HL-60 (cell line): ENCODE results near the gene CSNK1A1L.

ENCODE experiments used
- POLR2AphosphoS5 ChIP-seq: IDR thresholded peaks from 2 replicates; pipeline ENCODE4 v1.6.1; 2012; ENCODE audit warnings: low read depth
- TF ChIP-seq, protein P1 (sequence below): IDR thresholded peaks from one replicate; pipeline ENCODE4 v1.5.1; 2011; ENCODE audit warnings: low read length, control low read depth, inconsistent platforms; ENCODE audit not compliant: insufficient read depth

DNA sequence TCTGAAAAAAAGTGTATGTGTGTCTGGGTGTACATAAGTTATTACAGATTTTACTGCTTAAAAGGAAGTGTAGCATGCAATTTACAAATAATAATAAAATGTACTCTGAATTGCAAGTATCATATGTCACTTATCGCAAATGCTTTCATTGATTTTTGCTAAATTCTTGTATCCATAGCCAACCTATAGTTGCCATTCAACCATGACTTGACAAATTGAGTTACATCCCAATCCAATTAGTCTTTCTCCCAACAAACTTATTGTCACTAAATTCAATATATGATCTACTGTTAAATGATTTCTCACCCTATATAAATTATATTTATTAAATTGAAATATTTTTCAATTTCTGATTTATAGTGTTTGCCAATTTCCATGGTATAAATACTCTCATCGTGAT is 28.6 kb downstream of the CSNK1A1L start:
- no peak for TF ChIP-seq POLR2AphosphoS5
- TF ChIP-seq, protein P1, sequence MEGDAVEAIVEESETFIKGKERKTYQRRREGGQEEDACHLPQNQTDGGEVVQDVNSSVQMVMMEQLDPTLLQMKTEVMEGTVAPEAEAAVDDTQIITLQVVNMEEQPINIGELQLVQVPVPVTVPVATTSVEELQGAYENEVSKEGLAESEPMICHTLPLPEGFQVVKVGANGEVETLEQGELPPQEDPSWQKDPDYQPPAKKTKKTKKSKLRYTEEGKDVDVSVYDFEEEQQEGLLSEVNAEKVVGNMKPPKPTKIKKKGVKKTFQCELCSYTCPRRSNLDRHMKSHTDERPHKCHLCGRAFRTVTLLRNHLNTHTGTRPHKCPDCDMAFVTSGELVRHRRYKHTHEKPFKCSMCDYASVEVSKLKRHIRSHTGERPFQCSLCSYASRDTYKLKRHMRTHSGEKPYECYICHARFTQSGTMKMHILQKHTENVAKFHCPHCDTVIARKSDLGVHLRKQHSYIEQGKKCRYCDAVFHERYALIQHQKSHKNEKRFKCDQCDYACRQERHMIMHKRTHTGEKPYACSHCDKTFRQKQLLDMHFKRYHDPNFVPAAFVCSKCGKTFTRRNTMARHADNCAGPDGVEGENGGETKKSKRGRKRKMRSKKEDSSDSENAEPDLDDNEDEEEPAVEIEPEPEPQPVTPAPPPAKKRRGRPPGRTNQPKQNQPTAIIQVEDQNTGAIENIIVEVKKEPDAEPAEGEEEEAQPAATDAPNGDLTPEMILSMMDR: no peak
